A549 (cell line): ENCODE measurements around the gene PREX1.

Experiments used
- CTCF ChIP-seq: fragments of >200 bp; sonication (Bioruptor Twin); formaldehyde crosslinking; IDR thresholded peaks from 3 replicates; pipeline ENCODE4 v1.5.1; 2016
- KDM5A ChIP-seq: fragments of 200-600 bp; sonication (generic); IDR thresholded peaks from 2 replicates; pipeline ENCODE4 v1.6.1; 2016; ENCODE audit warnings: antibody characterized with exemption, mild to moderate bottlenecking
- RFX5 ChIP-seq: fragments of 450-650 bp; IDR thresholded peaks from 2 replicates; pipeline ENCODE4 v1.7.1; 2014; ENCODE audit warnings: antibody characterized with exemption, mild to moderate bottlenecking, moderate library complexity
- SMC3 ChIP-seq: fragments of >200 bp; sonication (Bioruptor Twin); formaldehyde crosslinking; IDR thresholded peaks from 3 replicates; pipeline ENCODE4 v1.6.1; 2018; ENCODE audit warnings: inconsistent platforms

GRCh38 chr20:48830826-48831318, 3.1 kb upstream of the PREX1 start:
- no peak for TF ChIP-seq CTCF
- TF ChIP-seq SMC3 = no peak
- no peak for TF ChIP-seq KDM5A
- TF ChIP-seq RFX5 = no peak
